MM.1S (cell line): Measurements from ENCODE around the gene MAP4K3.

ENCODE experiments used
- CTCF ChIP-seq: fragments of 300-600 bp; sonication (generic); IDR thresholded peaks from 2 replicates; pipeline ENCODE4 v1.5.1; 2016; ENCODE audit warnings: antibody characterized with exemption, low read length, mixed read lengths
- EZH2 ChIP-seq: fragments of 300-600 bp; sonication (generic); optimal IDR thresholded peaks from 2 replicates; pipeline ENCODE3; 2017; ENCODE audit warnings: low read depth, mild to moderate bottlenecking, antibody characterized with exemption, low read length, mixed read lengths

- TF ChIP-seq CTCF = no peak
- TF ChIP-seq EZH2 = no peak
Measured at GRCh38 chr2:39484620-39485495, 47.8 kb upstream of the MAP4K3 start.
